ENCODE data around the gene KRTAP4-8. TPM values are rescaled to one million over a fixed set of nuclear protein-coding genes. Genes with fewer than 3 reads are reported as not detected.
"Not testable (repeated sequence)": the region's sequence is repeated elsewhere in the genome, so short reads cannot be mapped to it uniquely, and the experiment has no call there.

The KRTAP4-8 gene
- total RNA-seq, 4 donors from 2014 or later, result not detected

DNA sequence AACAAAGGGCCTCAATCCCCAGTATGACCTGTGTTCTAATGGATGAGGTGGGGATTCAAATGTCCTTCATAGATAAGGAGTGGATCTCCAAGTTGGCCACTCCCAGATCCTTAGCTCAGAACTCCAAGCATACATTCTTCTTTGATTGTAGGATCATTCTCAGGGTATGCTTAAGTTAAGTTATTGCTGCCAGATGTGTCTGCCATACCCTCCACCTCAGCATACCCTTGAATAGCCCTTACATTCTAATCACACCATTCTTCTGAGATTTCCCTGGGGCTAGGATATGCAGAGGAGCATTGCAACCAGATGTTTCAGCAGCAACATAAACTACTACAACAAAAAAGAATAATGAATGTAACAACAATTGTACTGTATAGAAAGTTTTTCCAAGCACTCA, 30.7 kb downstream of the KRTAP4-8 start:
- Histone ChIP-seq H3K27me3 (no peaks in the 10 kb centered on the region), H3K36me3 (no peaks in the 10 kb centered on the region), H3K27ac (no peak overlapping the region), H3K4me3 (no peak overlapping the region), H3K4me1 (no peaks in the 10 kb centered on the region), H3K9me3 (no peaks in the 10 kb centered on the region)
- intact Hi-C loops (cut with DNase I), result no loop called here
- TF ChIP-seq, protein P1, sequence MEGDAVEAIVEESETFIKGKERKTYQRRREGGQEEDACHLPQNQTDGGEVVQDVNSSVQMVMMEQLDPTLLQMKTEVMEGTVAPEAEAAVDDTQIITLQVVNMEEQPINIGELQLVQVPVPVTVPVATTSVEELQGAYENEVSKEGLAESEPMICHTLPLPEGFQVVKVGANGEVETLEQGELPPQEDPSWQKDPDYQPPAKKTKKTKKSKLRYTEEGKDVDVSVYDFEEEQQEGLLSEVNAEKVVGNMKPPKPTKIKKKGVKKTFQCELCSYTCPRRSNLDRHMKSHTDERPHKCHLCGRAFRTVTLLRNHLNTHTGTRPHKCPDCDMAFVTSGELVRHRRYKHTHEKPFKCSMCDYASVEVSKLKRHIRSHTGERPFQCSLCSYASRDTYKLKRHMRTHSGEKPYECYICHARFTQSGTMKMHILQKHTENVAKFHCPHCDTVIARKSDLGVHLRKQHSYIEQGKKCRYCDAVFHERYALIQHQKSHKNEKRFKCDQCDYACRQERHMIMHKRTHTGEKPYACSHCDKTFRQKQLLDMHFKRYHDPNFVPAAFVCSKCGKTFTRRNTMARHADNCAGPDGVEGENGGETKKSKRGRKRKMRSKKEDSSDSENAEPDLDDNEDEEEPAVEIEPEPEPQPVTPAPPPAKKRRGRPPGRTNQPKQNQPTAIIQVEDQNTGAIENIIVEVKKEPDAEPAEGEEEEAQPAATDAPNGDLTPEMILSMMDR (IDR thresholded peaks at IDR 0.05), result no peak
- no peak for TF ChIP-seq POLR2A (IDR thresholded peaks at IDR 0.05)
- DNase-seq, result no peak

DNA sequence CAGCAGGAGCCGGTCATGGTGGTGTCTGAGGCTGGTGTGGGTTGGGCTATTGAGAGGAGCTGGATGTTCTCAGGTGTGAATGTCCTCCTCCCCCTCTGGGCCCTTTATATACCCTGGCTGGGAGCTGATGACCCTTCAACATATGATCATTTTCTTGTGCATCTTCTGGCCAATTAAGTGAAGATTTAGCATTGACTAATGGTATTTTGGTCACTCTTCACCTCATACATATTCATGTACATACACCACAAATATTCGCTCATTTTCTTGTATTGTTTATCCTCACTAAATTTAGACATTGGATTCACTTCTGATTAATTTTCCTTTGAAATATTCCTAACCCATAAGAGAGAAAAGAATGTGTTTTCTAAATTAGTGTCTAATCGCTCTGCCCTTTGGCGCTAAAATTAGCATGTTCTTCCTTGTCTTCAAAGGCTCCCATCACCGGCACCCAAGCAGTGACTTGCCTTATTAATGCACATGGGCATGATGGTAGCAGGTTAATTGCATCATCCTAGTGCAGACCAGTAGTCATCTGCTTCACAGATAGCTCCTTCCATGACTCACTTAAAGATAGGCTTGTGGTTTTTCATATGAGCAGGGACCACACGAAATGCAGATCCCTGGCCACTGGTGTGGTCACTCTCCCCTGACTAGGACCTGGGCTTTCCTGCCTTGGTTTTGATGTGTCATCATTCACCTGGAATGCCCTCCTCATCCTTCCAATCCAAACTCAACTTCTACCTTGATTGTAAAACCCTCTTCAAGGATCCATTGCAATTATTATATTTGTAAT, 31.9 kb downstream of the KRTAP4-8 start, which contains the start of gene KRTAP2-4:
Gene KRTAP2-4 (minus strand): TSS at position 51 of the 796 bp plus-strand sequence. CDS start 34 bp downstream, at position 17.
- Histone ChIP-seq H3K4me3 (no peak within 1 kb of the TSS), H3K27ac (no peak within 1 kb of the TSS), H3K4me1 (no peaks in the 10 kb centered on the region), H3K9me3 (no peaks in the 10 kb centered on the region), H3K36me3 (no peaks in the 10 kb centered on the region), H3K27me3 (no peaks in the 10 kb centered on the region)
- DNase-seq, result no peak
- intact Hi-C loops (cut with DNase I), result no loop called here
- 41 to 53% methylated on average over 5 of the region's 6 CpGs for WGBS, 2 donors
- TF ChIP-seq, protein P1 (IDR thresholded peaks at IDR 0.05), result no peak
- TF ChIP-seq POLR2A (IDR thresholded peaks at IDR 0.05), result no peak

DNA sequence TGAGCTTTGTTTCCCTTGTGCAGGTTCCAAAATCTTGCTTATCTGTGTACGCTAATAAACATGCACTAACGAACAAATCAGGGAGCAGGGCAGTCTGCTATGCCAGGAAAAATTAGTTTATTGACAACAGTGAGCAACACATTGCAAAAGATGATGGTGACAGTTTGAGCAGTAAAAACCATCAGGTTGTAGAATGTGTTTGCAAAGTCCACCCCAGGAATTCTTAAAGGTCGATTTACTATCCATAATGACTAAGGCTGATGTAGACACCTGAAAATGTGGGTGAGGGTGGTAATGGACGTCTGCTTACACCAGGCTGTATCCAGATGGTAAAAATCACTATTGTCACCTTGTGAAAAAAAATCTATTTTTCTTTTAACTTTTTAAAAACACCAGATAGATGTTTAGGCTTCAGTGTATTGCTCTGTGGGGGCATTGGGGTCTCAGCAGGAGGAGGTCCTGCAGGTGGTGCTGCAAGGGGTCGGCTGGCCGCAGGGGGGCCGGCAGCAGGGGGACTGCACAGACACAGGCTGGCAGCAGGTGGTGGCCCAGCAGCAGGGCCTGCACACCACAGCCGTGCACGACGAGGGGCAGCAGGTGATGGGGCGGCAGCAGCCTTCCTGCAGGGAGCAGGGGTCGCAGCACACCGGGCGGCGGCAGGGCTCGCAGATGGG, 32.8 kb downstream of the KRTAP4-8 start:
- H3K9me3 ChIP-seq; DNase-seq; H3K4me3 ChIP-seq; intact Hi-C loops (cut with DNase I); H3K27ac ChIP-seq; H3K27me3 ChIP-seq; H3K4me1 ChIP-seq; H3K36me3 ChIP-seq: not testable (repeated sequence)
- WGBS, 2 donors, result 62 to 86% methylated on average over 4 to 7 of the region's 16 CpGs

DNA sequence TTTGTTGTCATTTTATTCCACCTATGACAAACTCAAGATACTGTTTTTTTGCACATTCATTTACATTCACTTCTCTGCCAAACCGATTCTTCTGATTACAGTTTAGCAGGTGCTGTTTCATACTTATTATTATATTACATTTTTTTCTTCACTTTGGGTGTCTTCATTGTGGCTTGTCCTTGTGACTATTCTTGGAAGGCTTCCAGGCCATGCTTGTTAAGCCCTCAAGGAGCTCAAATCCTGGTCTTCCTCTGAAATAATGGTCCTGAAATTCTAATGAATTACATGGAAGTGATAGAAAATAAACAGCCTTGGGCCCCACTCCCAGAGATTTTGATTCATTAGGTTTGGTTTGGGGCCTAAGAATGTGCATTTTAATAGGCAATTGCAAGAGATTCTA, 33.6 kb downstream of the KRTAP4-8 start:
- intact Hi-C loops (cut with DNase I), result no loop called here
- Histone ChIP-seq H3K4me3 (no peak overlapping the region), H3K36me3 (no peaks in the 10 kb centered on the region), H3K4me1 (no peaks in the 10 kb centered on the region), H3K27ac (no peak overlapping the region), H3K27me3 (no peaks in the 10 kb centered on the region), H3K9me3 (no peaks in the 10 kb centered on the region)
- WGBS, 2 donors, result 70 to 75% methylated on average over 1 of the region's 1 CpG
- no peak for TF ChIP-seq POLR2A (IDR thresholded peaks at IDR 0.05)
- TF ChIP-seq, protein P1 (IDR thresholded peaks at IDR 0.05), result no peak
- no peak for DNase-seq

DNA sequence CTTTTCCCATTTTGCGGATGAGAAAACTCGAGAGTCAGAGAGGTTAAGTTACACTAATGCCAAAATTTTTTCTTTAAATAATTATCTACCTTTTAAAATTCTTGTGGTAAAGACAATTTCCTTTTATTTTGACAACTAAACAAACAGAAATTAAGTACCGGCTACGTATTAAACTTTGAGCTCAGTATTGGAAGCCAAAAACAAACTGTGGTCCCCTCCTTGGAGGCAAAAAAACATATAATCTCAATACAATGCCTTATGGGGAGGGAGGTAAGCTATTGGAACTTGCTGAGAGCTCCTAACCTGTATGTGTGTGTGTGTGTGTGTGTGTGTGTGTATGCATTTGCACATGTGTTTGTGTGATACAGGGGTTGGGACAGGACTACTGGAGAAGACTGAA, 34.5 kb downstream of the KRTAP4-8 start:
- Histone ChIP-seq H3K36me3 (no peaks in the 10 kb centered on the region), H3K4me3 (no peak overlapping the region), H3K27me3 (peaks cover 0 to 5% (median 0%) of the 10 kb centered on the region in 4 donors), H3K4me1 (no peaks in the 10 kb centered on the region), H3K9me3 (no peaks in the 10 kb centered on the region), H3K27ac (no peak overlapping the region)
- DNase-seq, result no peak
- WGBS, 2 donors, result 77 to 82% methylated on average over 4 of the region's 4 CpGs
- intact Hi-C loops (cut with DNase I), result no loop called here
- TF ChIP-seq, protein P1 (IDR thresholded peaks at IDR 0.05), result no peak
- TF ChIP-seq POLR2A (IDR thresholded peaks at IDR 0.05), result no peak
